SK-N-SH treated with all-trans-retinoic acid at 6 μM for 48 hours (cell line): ENCODE data around the gene C19orf53.

ENCODE experiments used
- ATAC-seq: fragments of 200-7000 bp; cut with Tn5 transposase; 3 replicates; pipeline ENCODE4 v1.9.1; 2020; ENCODE audit warnings: mild to moderate bottlenecking, moderate library complexity
- ARNTL ChIP-seq: fragments of 450-650 bp; formaldehyde crosslinking; IDR thresholded peaks from 2 replicates; pipeline ENCODE4 v1.5.0; 2020; ENCODE audit warnings: low read depth, mild to moderate bottlenecking, moderate library complexity, borderline replicate concordance
- BACH2 ChIP-seq: fragments of 250-450 bp; sonication (Bioruptor Pico); IDR thresholded peaks from 2 replicates; pipeline ENCODE4 v1.9.0; 2021; ENCODE audit warnings: mild to moderate bottlenecking, borderline replicate concordance
- CREB5 ChIP-seq: fragments of 250-450 bp; sonication (Bioruptor Pico); IDR thresholded peaks from 2 replicates; pipeline ENCODE4 v1.5.1; 2020; ENCODE audit warnings: low read depth, mild to moderate bottlenecking, moderate library complexity
- GLIS3 ChIP-seq: fragments of 250-450 bp; sonication (Bioruptor Pico); IDR thresholded peaks from 2 replicates; pipeline ENCODE4 v1.5.0; 2020; ENCODE audit warnings: mild to moderate bottlenecking, moderate library complexity
- ISL1 ChIP-seq: fragments of 250-450 bp; sonication (Bioruptor Pico); IDR thresholded peaks from 2 replicates; pipeline ENCODE4 v2.1.2; 2022; ENCODE audit warnings: mild to moderate bottlenecking, moderate library complexity
- OSR1 ChIP-seq: fragments of 250-450 bp; sonication (Bioruptor Pico); IDR thresholded peaks from 2 replicates; pipeline ENCODE4 v1.8.0; 2022; ENCODE audit warnings: moderate library complexity, mild to moderate bottlenecking, inconsistent platforms
- PPARA ChIP-seq: fragments of 250-450 bp; sonication (Bioruptor Pico); IDR thresholded peaks from 2 replicates; pipeline ENCODE4 v1.5.0; 2020; ENCODE audit warnings: mild to moderate bottlenecking, borderline replicate concordance
- RARB ChIP-seq: fragments of 250-450 bp; sonication (Bioruptor Pico); IDR thresholded peaks from 2 replicates; pipeline ENCODE4 v1.8.0; 2021; ENCODE audit warnings: mild to moderate bottlenecking, moderate library complexity
- SNAI2 ChIP-seq: fragments of 250-450 bp; sonication (Bioruptor Pico); IDR thresholded peaks from 2 replicates; pipeline ENCODE4 v1.5.0; 2020; ENCODE audit warnings: mild to moderate bottlenecking, moderate library complexity
- TCF4 ChIP-seq: fragments of 250-450 bp; sonication (Bioruptor Pico); IDR thresholded peaks from 2 replicates; pipeline ENCODE4 v1.8.0; 2021; ENCODE audit warnings: mild to moderate bottlenecking, moderate library complexity, borderline replicate concordance
- TSHZ2 ChIP-seq: fragments of 250-450 bp; sonication (Bioruptor Pico); IDR thresholded peaks from 2 replicates; pipeline ENCODE4 v1.5.0; 2020; ENCODE audit warnings: mild to moderate bottlenecking, moderate library complexity
- ZNF565 ChIP-seq: fragments of 450-650 bp; formaldehyde crosslinking; conservative IDR thresholded peaks from 2 replicates; pipeline ENCODE4 v1.5.0; 2020; ENCODE audit warnings: low read depth, mild to moderate bottlenecking, moderate library complexity
- ZNF70 ChIP-seq: fragments of 450-650 bp; formaldehyde crosslinking; IDR thresholded peaks from 2 replicates; pipeline ENCODE4 v1.5.0; 2020; ENCODE audit warnings: mild to moderate bottlenecking, moderate library complexity
- TF ChIP-seq, protein P1 (sequence below): fragments of 250-450 bp; sonication (Bioruptor Pico); IDR thresholded peaks from 2 replicates; pipeline ENCODE4 v1.5.1; 2021; ENCODE audit warnings: mild to moderate bottlenecking, moderate library complexity

The C19orf53 gene

GRCh38 chr19:13824703-13825102 is 50.4 kb downstream of the C19orf53 start:
- ATAC-seq: no peak
- no peak for TF ChIP-seq ISL1 (CRISPR knock-in tag)
- no peak for TF ChIP-seq TSHZ2
- TF ChIP-seq TCF4 (CRISPR knock-in tag): no peak
- TF ChIP-seq CREB5 (CRISPR knock-in tag): no peak
- no peak for TF ChIP-seq BACH2
- TF ChIP-seq ZNF565 (CRISPR knock-in tag): no peak
- TF ChIP-seq SNAI2: no peak
- TF ChIP-seq RARB: no peak
- TF ChIP-seq ZNF70 (CRISPR knock-in tag): no peak

DNA sequence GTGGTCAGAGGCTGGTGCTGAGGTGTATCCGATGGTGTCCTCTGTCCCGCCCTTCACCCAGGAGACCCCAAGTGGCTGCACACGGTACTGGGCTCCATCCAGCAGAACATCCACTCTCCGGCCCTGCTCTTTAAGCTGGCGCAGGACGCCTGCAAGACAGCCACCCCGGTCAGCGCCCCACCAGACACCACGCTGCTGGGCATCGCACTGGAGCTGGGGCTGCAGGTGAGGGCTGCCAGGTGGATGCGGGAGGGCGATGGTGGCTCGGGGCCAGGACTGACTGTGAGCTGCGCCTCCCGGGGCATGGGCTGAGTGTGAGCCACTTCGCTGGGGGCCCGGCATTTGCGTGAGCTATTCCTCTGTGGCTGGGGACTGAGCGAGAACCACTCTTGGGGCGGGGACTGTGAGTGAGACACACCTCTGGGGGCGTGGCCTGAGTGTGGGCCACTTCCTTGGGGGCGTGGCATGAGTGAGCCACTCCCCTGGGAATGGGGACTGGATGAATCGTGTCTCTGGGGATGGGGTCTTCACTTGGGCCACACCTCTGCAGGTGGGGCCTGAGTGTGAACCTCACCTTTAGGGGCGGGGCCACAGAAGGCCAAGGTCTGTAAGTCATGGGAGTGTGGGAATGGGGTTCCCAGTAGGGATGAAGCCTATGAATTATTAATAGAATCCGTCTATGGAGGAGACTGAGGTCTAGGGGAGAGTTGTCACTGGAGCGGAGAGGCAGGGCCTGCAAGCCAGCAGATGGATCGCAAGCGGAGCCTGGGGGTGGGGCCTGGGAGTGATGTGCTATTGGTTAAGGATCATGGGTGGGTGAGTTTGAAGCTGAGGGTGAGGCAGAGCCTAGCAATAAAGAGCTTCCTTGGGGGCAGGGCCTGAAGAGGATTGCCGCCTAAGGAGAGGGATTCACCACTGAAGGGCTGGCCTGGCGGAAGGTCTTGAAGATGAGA is 51.5 kb downstream of the C19orf53 start:
- TF ChIP-seq PPARA (CRISPR knock-in tag) (no peak), RARB (no peak), TSHZ2 (no peak), TCF4 (CRISPR knock-in tag) (no peak), ARNTL (CRISPR knock-in tag) (no peak)
- peak; percentile 3; the same call in 2 of the 3 replicates for ATAC-seq

- no peak for TF ChIP-seq TSHZ2
- TF ChIP-seq, protein P1, sequence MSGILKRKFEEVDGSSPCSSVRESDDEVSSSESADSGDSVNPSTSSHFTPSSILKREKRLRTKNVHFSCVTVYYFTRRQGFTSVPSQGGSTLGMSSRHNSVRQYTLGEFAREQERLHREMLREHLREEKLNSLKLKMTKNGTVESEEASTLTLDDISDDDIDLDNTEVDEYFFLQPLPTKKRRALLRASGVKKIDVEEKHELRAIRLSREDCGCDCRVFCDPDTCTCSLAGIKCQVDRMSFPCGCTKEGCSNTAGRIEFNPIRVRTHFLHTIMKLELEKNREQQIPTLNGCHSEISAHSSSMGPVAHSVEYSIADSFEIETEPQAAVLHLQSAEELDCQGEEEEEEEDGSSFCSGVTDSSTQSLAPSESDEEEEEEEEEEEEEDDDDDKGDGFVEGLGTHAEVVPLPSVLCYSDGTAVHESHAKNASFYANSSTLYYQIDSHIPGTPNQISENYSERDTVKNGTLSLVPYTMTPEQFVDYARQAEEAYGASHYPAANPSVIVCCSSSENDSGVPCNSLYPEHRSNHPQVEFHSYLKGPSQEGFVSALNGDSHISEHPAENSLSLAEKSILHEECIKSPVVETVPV (CRISPR knock-in tag): no peak
- no peak for TF ChIP-seq OSR1 (CRISPR knock-in tag)
- TF ChIP-seq GLIS3 (CRISPR knock-in tag): no peak
- no peak for TF ChIP-seq BACH2
- TF ChIP-seq SNAI2: no peak
- no peak for TF ChIP-seq ZNF70 (CRISPR knock-in tag)
- no peak for ATAC-seq
Observed at GRCh38 chr19:13826652-13827235, 52.5 kb downstream of the C19orf53 start.
